Measurements from ENCODE around the gene RASEF.

RASEF gene

GRCh38 chr9:83013867-83014605, 48.9 kb downstream of the RASEF start:
- ATAC-seq (ENCODE audit: insufficient read depth, low read depth) = no peak
- Histone ChIP-seq H3K4me2 (ENCODE audit: insufficient read depth, low read length) (no peak overlapping the region), H3K4me3 (ENCODE audit: low read depth in 1 of 2, low read length in 2 of 2) (no peak overlapping the region), H3K27me3 (ENCODE audit: insufficient read depth, low read length, poor library complexity) (no peaks in the 10 kb centered on the region), H3K9ac (ENCODE audit: low read depth, low read length) (no peak overlapping the region), H3K9me3 (ENCODE audit: insufficient read depth, low read length, severe bottlenecking) (no peaks in the 10 kb centered on the region), H3K27ac (ENCODE audit: low read length) (no peak overlapping the region), H3K79me2 (ENCODE audit: insufficient read depth, low read length) (no peaks in the 10 kb centered on the region), H3K4me1 (ENCODE audit: insufficient read depth, low read length) (no peaks in the 10 kb centered on the region), H4K20me1 (ENCODE audit: insufficient read depth, low read length) (no peaks in the 10 kb centered on the region), H2AFZ (ENCODE audit: low read depth, low read length) (no peak overlapping the region), H3K36me3 (ENCODE audit: insufficient read depth, low read length) (no peaks in the 10 kb centered on the region)
- TF ChIP-seq CTCF (IDR thresholded peaks at IDR 0.05; ENCODE audit: borderline replicate concordance, extremely low read depth, low read length, poor library complexity, severe bottlenecking) (no peak), EZH2 (IDR thresholded peaks at IDR 0.05; ENCODE audit: borderline replicate concordance, low read depth, low read length, severe bottlenecking) (no peak)
- no peak for DNase-seq

GRCh38 chr9:83012922-83013838, 49.8 kb downstream of the RASEF start:
- TF ChIP-seq CTCF (IDR thresholded peaks at IDR 0.05; ENCODE audit: borderline replicate concordance, extremely low read depth, low read length, poor library complexity, severe bottlenecking) (no peak), EZH2 (IDR thresholded peaks at IDR 0.05; ENCODE audit: borderline replicate concordance, low read depth, low read length, severe bottlenecking) (no peak)
- H3K79me2 ChIP-seq (ENCODE audit: insufficient read depth, low read length) = no peaks in the 10 kb centered on the region
- H3K36me3 ChIP-seq (ENCODE audit: insufficient read depth, low read length) = no peaks in the 10 kb centered on the region
- no peak overlapping the region for H3K4me2 ChIP-seq (ENCODE audit: insufficient read depth, low read length)
- H3K9ac ChIP-seq (ENCODE audit: low read depth, low read length) = no peak overlapping the region
- H3K27me3 ChIP-seq (ENCODE audit: insufficient read depth, low read length, poor library complexity) = no peaks in the 10 kb centered on the region
- H4K20me1 ChIP-seq (ENCODE audit: insufficient read depth, low read length) = no peaks in the 10 kb centered on the region
- no peaks in the 10 kb centered on the region for H3K4me1 ChIP-seq (ENCODE audit: insufficient read depth, low read length)
- DNase-seq (no peak), ATAC-seq (ENCODE audit: insufficient read depth, low read depth) (no peak)
- H3K4me3 ChIP-seq (ENCODE audit: low read depth in 1 of 2, low read length in 2 of 2) = no peak overlapping the region
- no peak overlapping the region for H2AFZ ChIP-seq (ENCODE audit: low read depth, low read length)
- H3K27ac ChIP-seq (ENCODE audit: low read length) = no peak overlapping the region
- no peaks in the 10 kb centered on the region for H3K9me3 ChIP-seq (ENCODE audit: insufficient read depth, low read length, severe bottlenecking)

GRCh38 chr9:83012168-83012921, 50.6 kb downstream of the RASEF start:
- DNase-seq = no peak
- Histone ChIP-seq H3K36me3 (ENCODE audit: insufficient read depth, low read length) (no peaks in the 10 kb centered on the region), H3K4me3 (ENCODE audit: low read depth in 1 of 2, low read length in 2 of 2) (no peak overlapping the region), H3K9ac (ENCODE audit: low read depth, low read length) (no peak overlapping the region), H3K27me3 (ENCODE audit: insufficient read depth, low read length, poor library complexity) (no peaks in the 10 kb centered on the region), H3K79me2 (ENCODE audit: insufficient read depth, low read length) (no peaks in the 10 kb centered on the region), H3K4me2 (ENCODE audit: insufficient read depth, low read length) (no peak overlapping the region), H4K20me1 (ENCODE audit: insufficient read depth, low read length) (no peaks in the 10 kb centered on the region), H3K9me3 (ENCODE audit: insufficient read depth, low read length, severe bottlenecking) (no peaks in the 10 kb centered on the region), H2AFZ (ENCODE audit: low read depth, low read length) (no peak overlapping the region), H3K4me1 (ENCODE audit: insufficient read depth, low read length) (no peaks in the 10 kb centered on the region), H3K27ac (ENCODE audit: low read length) (no peak overlapping the region)
- no peak for TF ChIP-seq CTCF (IDR thresholded peaks at IDR 0.05; ENCODE audit: borderline replicate concordance, extremely low read depth, low read length, poor library complexity, severe bottlenecking)
- no peak for TF ChIP-seq EZH2 (IDR thresholded peaks at IDR 0.05; ENCODE audit: borderline replicate concordance, low read depth, low read length, severe bottlenecking)
- ATAC-seq (ENCODE audit: insufficient read depth, low read depth) = no peak
